ENCODE results near the gene DIP2C.

DNA sequence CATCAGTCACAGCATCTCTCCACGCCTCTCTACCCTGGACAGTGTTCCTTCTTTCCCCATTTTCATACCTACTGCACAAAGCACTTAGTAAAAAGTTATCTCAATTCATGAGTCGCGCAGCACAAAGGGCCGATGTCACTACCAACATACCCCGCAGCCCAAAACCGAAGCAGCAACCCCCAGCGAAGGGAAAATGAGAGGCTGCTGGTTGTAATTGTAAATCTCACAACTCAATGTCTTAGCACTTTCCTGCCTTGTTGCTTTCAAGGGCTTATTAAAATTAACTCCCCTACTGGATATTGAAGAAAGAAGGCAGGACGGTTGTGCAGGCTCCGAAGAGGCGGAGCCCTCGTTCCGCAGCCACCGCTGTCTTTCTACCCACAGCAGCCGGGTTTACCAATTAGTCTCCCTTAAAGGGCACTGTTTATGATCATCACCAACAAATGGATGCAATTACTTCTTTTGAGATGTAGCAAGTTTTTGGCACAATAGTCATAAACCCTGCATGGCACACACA is 6.5 kb downstream of the DIP2C start:
- TF ChIP-seq ZNF121 (CRISPR knock-in tag; IDR thresholded peaks at IDR 0.05) (no peak), MLX (CRISPR knock-in tag; IDR thresholded peaks at IDR 0.05) (no peak), CTCF (IDR thresholded peaks at IDR 0.05) (no peak)
- TF ChIP-seq, protein P1, sequence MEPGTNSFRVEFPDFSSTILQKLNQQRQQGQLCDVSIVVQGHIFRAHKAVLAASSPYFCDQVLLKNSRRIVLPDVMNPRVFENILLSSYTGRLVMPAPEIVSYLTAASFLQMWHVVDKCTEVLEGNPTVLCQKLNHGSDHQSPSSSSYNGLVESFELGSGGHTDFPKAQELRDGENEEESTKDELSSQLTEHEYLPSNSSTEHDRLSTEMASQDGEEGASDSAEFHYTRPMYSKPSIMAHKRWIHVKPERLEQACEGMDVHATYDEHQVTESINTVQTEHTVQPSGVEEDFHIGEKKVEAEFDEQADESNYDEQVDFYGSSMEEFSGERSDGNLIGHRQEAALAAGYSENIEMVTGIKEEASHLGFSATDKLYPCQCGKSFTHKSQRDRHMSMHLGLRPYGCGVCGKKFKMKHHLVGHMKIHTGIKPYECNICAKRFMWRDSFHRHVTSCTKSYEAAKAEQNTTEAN (CRISPR knock-in tag; IDR thresholded peaks at IDR 0.05) = no peak

Data from WTC11 (cell line).